GM20000 (cell line): ENCODE results near the gene ATP2C1.
"Not testable (repeated sequence)": the region's sequence is repeated elsewhere in the genome, so short reads cannot be mapped to it uniquely, and the experiment has no call there.

ENCODE experiments used
- DNase-seq: peaks from one replicate; pipeline ENCODE4 v3.0.0; 2012; ENCODE audit warnings: low spot score
- CTCF ChIP-seq: IDR thresholded peaks from 2 replicates; pipeline ENCODE4 v1.5.1; 2012; ENCODE audit warnings: mild to moderate bottlenecking, control low read depth; ENCODE audit errors: extremely low read depth, missing control alignments

Gene ATP2C1

GRCh38 chr3:130968221-130968620 lies 74.3 kb downstream of the ATP2C1 start:
- TF ChIP-seq CTCF: no peak
- no peak for DNase-seq

- no peak for TF ChIP-seq CTCF
- DNase-seq: no peak
Observed at GRCh38 chr3:130969621-130970020, 75.7 kb downstream of the ATP2C1 start.

- TF ChIP-seq CTCF: no peak
- DNase-seq: no peak
Observed at GRCh38 chr3:130971208-130971607, 77.3 kb downstream of the ATP2C1 start.

GRCh38 chr3:130972592-130972991 lies 78.7 kb downstream of the ATP2C1 start:
- not testable (repeated sequence) for DNase-seq

GRCh38 chr3:130973406-130973805 lies 79.5 kb downstream of the ATP2C1 start:
- no peak for TF ChIP-seq CTCF
- DNase-seq: no peak

GRCh38 chr3:130974201-130974600 lies 80.3 kb downstream of the ATP2C1 start:
- no peak for DNase-seq
- TF ChIP-seq CTCF: no peak

- DNase-seq: no peak
- no peak for TF ChIP-seq CTCF
Observed at GRCh38 chr3:130975251-130975650, 81.4 kb downstream of the ATP2C1 start.

- no peak for DNase-seq
- no peak for TF ChIP-seq CTCF
Observed at GRCh38 chr3:130976706-130977105, 82.8 kb downstream of the ATP2C1 start.
